ENCODE data around the gene TIMM10.

DNA sequence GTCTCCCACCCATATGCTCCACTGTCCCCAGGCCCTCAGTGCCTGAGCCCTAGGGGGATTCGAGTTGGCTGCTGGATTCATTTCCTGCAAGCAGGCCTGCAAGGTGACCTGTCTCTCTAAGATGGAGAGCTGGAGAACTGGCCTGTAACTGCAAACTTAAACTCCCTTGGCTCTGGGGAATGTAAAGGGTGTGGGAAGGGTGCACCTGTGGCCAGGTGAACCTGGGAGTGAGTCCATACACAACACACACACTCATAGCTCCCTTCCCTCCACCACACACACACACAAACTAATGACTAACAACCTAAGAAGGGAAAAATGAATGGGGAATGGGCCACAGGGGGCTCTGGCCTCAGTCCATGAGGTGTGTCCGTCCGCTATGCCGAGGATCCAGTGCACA, 21.4 kb upstream of the TIMM10 start:
- TF ChIP-seq, protein P1, sequence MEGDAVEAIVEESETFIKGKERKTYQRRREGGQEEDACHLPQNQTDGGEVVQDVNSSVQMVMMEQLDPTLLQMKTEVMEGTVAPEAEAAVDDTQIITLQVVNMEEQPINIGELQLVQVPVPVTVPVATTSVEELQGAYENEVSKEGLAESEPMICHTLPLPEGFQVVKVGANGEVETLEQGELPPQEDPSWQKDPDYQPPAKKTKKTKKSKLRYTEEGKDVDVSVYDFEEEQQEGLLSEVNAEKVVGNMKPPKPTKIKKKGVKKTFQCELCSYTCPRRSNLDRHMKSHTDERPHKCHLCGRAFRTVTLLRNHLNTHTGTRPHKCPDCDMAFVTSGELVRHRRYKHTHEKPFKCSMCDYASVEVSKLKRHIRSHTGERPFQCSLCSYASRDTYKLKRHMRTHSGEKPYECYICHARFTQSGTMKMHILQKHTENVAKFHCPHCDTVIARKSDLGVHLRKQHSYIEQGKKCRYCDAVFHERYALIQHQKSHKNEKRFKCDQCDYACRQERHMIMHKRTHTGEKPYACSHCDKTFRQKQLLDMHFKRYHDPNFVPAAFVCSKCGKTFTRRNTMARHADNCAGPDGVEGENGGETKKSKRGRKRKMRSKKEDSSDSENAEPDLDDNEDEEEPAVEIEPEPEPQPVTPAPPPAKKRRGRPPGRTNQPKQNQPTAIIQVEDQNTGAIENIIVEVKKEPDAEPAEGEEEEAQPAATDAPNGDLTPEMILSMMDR (IDR thresholded peaks at IDR 0.05) = no peak
- no peak for TF ChIP-seq POLR2A (IDR thresholded peaks at IDR 0.05)
